C4-2B (cell line): ENCODE results near the gene STEAP2.

ENCODE experiments used
- H3K27ac ChIP-seq: fragments of 450-650 bp; 2 replicates; pipeline ENCODE4 v1.5.1; 2017
- CTCF ChIP-seq: fragments of 450-650 bp; conservative IDR thresholded peaks from 2 replicates; pipeline ENCODE4 v1.5.1; 2017; ENCODE audit warnings: mild to moderate bottlenecking
- ZFX ChIP-seq: fragments of 450-650 bp; IDR thresholded peaks from 2 replicates; pipeline ENCODE4 v1.6.1; 2017

STEAP2 gene

GRCh38 chr7:90225601-90226000, 14.1 kb downstream of the STEAP2 start:
- TF ChIP-seq ZFX (no peak), CTCF (no peak)
- no peak overlapping the region for H3K27ac ChIP-seq

GRCh38 chr7:90227259-90227658, 15.7 kb downstream of the STEAP2 start:
- peak overlapping the region; percentile 79; the same call in 1 of the 2 replicates for H3K27ac ChIP-seq
- TF ChIP-seq CTCF: no peak
- no peak for TF ChIP-seq ZFX

GRCh38 chr7:90229682-90230081, 18.1 kb downstream of the STEAP2 start:
- H3K27ac ChIP-seq: no peak overlapping the region
- TF ChIP-seq CTCF: no peak
- TF ChIP-seq ZFX: no peak

- no peak for TF ChIP-seq CTCF
- TF ChIP-seq ZFX: no peak
- H3K27ac ChIP-seq: no peak overlapping the region
Observed at GRCh38 chr7:90230834-90231233, 19.3 kb downstream of the STEAP2 start.

- H3K27ac ChIP-seq: no peak overlapping the region
- no peak for TF ChIP-seq ZFX
- TF ChIP-seq CTCF: no peak
Observed at GRCh38 chr7:90231304-90231703, 19.8 kb downstream of the STEAP2 start.

GRCh38 chr7:90232430-90232829, 20.9 kb downstream of the STEAP2 start:
- no peak for TF ChIP-seq CTCF
- TF ChIP-seq ZFX: no peak
- H3K27ac ChIP-seq: no peak overlapping the region

GRCh38 chr7:90233569-90233968, 22.0 kb downstream of the STEAP2 start:
- H3K27ac ChIP-seq: peak overlapping the region; percentile 28; the same call in 1 of the 2 replicates
- TF ChIP-seq CTCF (no peak), ZFX (no peak)
